HAP-1 (cell line): ENCODE data around the gene MEF2B.
"Not testable (repeated sequence)": the region's sequence is repeated elsewhere in the genome, so short reads cannot be mapped to it uniquely, and the experiment has no call there.

Source experiments
- DNase-seq, 2 experiments: peaks; one replicate each; pipeline ENCODE4 v3.0.0-alpha.2; 2016 to 2020; ENCODE audit warnings: low spot score in 2 of 2
- H3K27me3 ChIP-seq: fragments of 250-450 bp; sonication (Bioruptor Pico); 2 replicates; pipeline ENCODE4 v1.5.1; 2020; ENCODE audit warnings: low read depth, mild to moderate bottlenecking, moderate library complexity
- H3K36me3 ChIP-seq: fragments of 250-450 bp; sonication (Bioruptor Pico); replicated peaks from 2 replicates; pipeline ENCODE4 v1.5.1; 2020; ENCODE audit warnings: mild to moderate bottlenecking
- H3K4me1 ChIP-seq: fragments of 250-450 bp; sonication (Bioruptor Pico); 2 replicates; pipeline ENCODE4 v1.5.1; 2020; ENCODE audit warnings: mild to moderate bottlenecking
- H3K4me3 ChIP-seq: fragments of 250-450 bp; sonication (Bioruptor Pico); 2 replicates; pipeline ENCODE4 v1.5.1; 2020; ENCODE audit warnings: mild to moderate bottlenecking, moderate library complexity
- H3K9me3 ChIP-seq: fragments of 250-450 bp; sonication (Bioruptor Pico); 2 replicates; pipeline ENCODE4 v1.5.1; 2020; ENCODE audit warnings: mild to moderate bottlenecking, moderate library complexity
- in situ Hi-C: fragments of 300-500 bp; cut with MboI; formaldehyde crosslinking; loops from 3 replicates; pipeline ENCODE4 v1.14.3; 2020; ENCODE audit warnings: low sequenced_read_pairs, inconsistent platforms, mixed read lengths

MEF2B gene

GRCh38 chr19:19139876-19140229 lies 30.2 kb downstream of the MEF2B start:
- H3K9me3 ChIP-seq: no peaks in the 10 kb centered on the region
- in situ Hi-C loops: loop anchor here (5.0 kb wide), 1 partner anchor 83 kb away; no protein-coding TSS in a partner anchor

GRCh38 chr19:19138109-19138981 lies 31.7 kb downstream of the MEF2B start, which contains the start of gene TMEM161A:
TSS of gene TMEM161A (minus strand) at chr19:19138478. CDS start at chr19:19138428, 50 bp downstream.
- Histone ChIP-seq H3K4me1 (0 out of 2 replicates have a peak, but pooled peaks cover 4% of the 10 kb centered on the region), H3K4me3 (peak within 1 kb of the TSS; percentile 80), H3K9me3 (no peaks in the 10 kb centered on the region), H3K27me3 (no peaks in the 10 kb centered on the region), H3K36me3 (no peaks in the 10 kb centered on the region)
- peak; percentile 97 to 98 for DNase-seq
- in situ Hi-C loops: no loop called here

More at GRCh38 chr19:19139876-19140229, 30.2 kb downstream of the MEF2B start:
- no peak for DNase-seq
- Histone ChIP-seq H3K4me1 (0 out of 2 replicates have a peak, but pooled peaks cover 4% of the 10 kb centered on the region), H3K36me3 (no peaks in the 10 kb centered on the region), H3K4me3 (no peak overlapping the region), H3K27me3 (no peaks in the 10 kb centered on the region)

- in situ Hi-C loops: no loop called here
These were observed 32.4 kb downstream of the MEF2B start for GRCh38 chr19:19137556-19138108.

GRCh38 chr19:19135713-19136112 lies 34.4 kb downstream of the MEF2B start:
- in situ Hi-C loops, H3K4me1 ChIP-seq, H3K4me3 ChIP-seq, H3K36me3 ChIP-seq, H3K9me3 ChIP-seq, DNase-seq, H3K27me3 ChIP-seq: not testable (repeated sequence)

More at GRCh38 chr19:19137556-19138108, 32.4 kb downstream of the MEF2B start:
- 0 out of 2 replicates have a peak, but pooled peaks cover 4% of the 10 kb centered on the region for H3K4me1 ChIP-seq
- H3K4me3 ChIP-seq: peak overlapping the region; percentile 80
- DNase-seq: peak in 1 of 2 experiments; percentile 39
- no peaks in the 10 kb centered on the region for H3K27me3 ChIP-seq
- H3K9me3 ChIP-seq: no peaks in the 10 kb centered on the region
- peaks cover 2% of the 10 kb centered on the region; the same call in 1 of the 2 replicates for H3K36me3 ChIP-seq

GRCh38 chr19:19134687-19135158 lies 35.3 kb downstream of the MEF2B start:
- H3K27me3 ChIP-seq: no peaks in the 10 kb centered on the region
- peak in 1 of 2 experiments; percentile 58 for DNase-seq
- in situ Hi-C loops: no loop called here
- H3K4me3 ChIP-seq: no peak overlapping the region
- 0 out of 2 replicates have a peak, but pooled peaks cover 4% of the 10 kb centered on the region for H3K4me1 ChIP-seq
- no peaks in the 10 kb centered on the region for H3K9me3 ChIP-seq
- peaks cover 3% of the 10 kb centered on the region; the same call in 1 of the 2 replicates for H3K36me3 ChIP-seq

- DNase-seq: no peak
- no peaks in the 10 kb centered on the region for H3K9me3 ChIP-seq
- peaks cover 3% of the 10 kb centered on the region for H3K36me3 ChIP-seq
- H3K27me3 ChIP-seq: no peaks in the 10 kb centered on the region
- H3K4me1 ChIP-seq: 0 out of 2 replicates have a peak, but pooled peaks cover 4% of the 10 kb centered on the region
- H3K4me3 ChIP-seq: no peak overlapping the region
- in situ Hi-C loops: no loop called here
These were observed 36.1 kb downstream of the MEF2B start for GRCh38 chr19:19133985-19134384.

- H3K9me3 ChIP-seq: no peaks in the 10 kb centered on the region
- no peak for DNase-seq
- in situ Hi-C loops: no loop called here
- H3K4me1 ChIP-seq: 0 out of 2 replicates have a peak, but pooled peaks cover 4% of the 10 kb centered on the region
- H3K36me3 ChIP-seq: peaks cover 3% of the 10 kb centered on the region
- no peaks in the 10 kb centered on the region for H3K27me3 ChIP-seq
- H3K4me3 ChIP-seq: no peak overlapping the region
These were observed 37.2 kb downstream of the MEF2B start for GRCh38 chr19:19132912-19133311.

GRCh38 chr19:19131989-19132388 lies 38.1 kb downstream of the MEF2B start:
- no peaks in the 10 kb centered on the region for H3K27me3 ChIP-seq
- H3K4me1 ChIP-seq: 0 out of 2 replicates have a peak, but pooled peaks cover 1% of the 10 kb centered on the region
- H3K4me3 ChIP-seq: no peak overlapping the region
- H3K9me3 ChIP-seq: no peaks in the 10 kb centered on the region
- in situ Hi-C loops: no loop called here
- no peak for DNase-seq
- H3K36me3 ChIP-seq: peaks cover 3% of the 10 kb centered on the region

GRCh38 chr19:19126102-19126501 lies 44.0 kb downstream of the MEF2B start:
- no peaks in the 10 kb centered on the region for H3K9me3 ChIP-seq
- DNase-seq: no peak
- H3K4me3 ChIP-seq: no peak overlapping the region
- in situ Hi-C loops: no loop called here
- H3K4me1 ChIP-seq: no peaks in the 10 kb centered on the region
- peaks cover 11% of the 10 kb centered on the region for H3K36me3 ChIP-seq
- no peaks in the 10 kb centered on the region for H3K27me3 ChIP-seq

- in situ Hi-C loops: no loop called here
- no peak overlapping the region for H3K4me3 ChIP-seq
- no peak for DNase-seq
These were observed 46.7 kb downstream of the MEF2B start for GRCh38 chr19:19123386-19123785.

GRCh38 chr19:19122902-19123301 lies 47.2 kb downstream of the MEF2B start:
- H3K9me3 ChIP-seq: no peaks in the 10 kb centered on the region
- DNase-seq: no peak
- in situ Hi-C loops: no loop called here
- H3K27me3 ChIP-seq: no peaks in the 10 kb centered on the region
- no peaks in the 10 kb centered on the region for H3K4me1 ChIP-seq
- no peak overlapping the region for H3K4me3 ChIP-seq
- peaks cover 28% of the 10 kb centered on the region for H3K36me3 ChIP-seq

More at GRCh38 chr19:19123386-19123785, 46.7 kb downstream of the MEF2B start:
- Histone ChIP-seq H3K9me3 (no peaks in the 10 kb centered on the region), H3K36me3 (peaks cover 26% of the 10 kb centered on the region), H3K4me1 (no peaks in the 10 kb centered on the region), H3K27me3 (no peaks in the 10 kb centered on the region)

GRCh38 chr19:19121371-19121770 lies 48.7 kb downstream of the MEF2B start:
- Histone ChIP-seq H3K27me3 (no peaks in the 10 kb centered on the region), H3K4me3 (no peak overlapping the region), H3K36me3 (peaks cover 28% of the 10 kb centered on the region), H3K4me1 (no peaks in the 10 kb centered on the region), H3K9me3 (no peaks in the 10 kb centered on the region)
- in situ Hi-C loops: no loop called here
- no peak for DNase-seq

GRCh38 chr19:19120308-19121231 lies 49.5 kb downstream of the MEF2B start:
- peak; percentile 43 to 90 for DNase-seq
- no peak overlapping the region for H3K4me3 ChIP-seq
- H3K36me3 ChIP-seq: peaks cover 28% of the 10 kb centered on the region

More at GRCh38 chr19:19120308-19121231, 49.5 kb downstream of the MEF2B start:
- in situ Hi-C loops: no loop called here
- H3K4me1 ChIP-seq: no peaks in the 10 kb centered on the region
- H3K9me3 ChIP-seq: no peaks in the 10 kb centered on the region
- no peaks in the 10 kb centered on the region for H3K27me3 ChIP-seq
